Liver (tissue), 3 donors: ENCODE data around the gene COL19A1.

ENCODE experiments used
- FOXA1 ChIP-seq: IDR thresholded peaks from 2 replicates; pipeline ENCODE4 v1.6.1; 2016; ENCODE audit warnings: antibody characterized with exemption
- RAD21 ChIP-seq, 2 donors: IDR thresholded peaks; 2 replicates each; pipeline ENCODE4 v1.6.1; 2016; ENCODE audit warnings: antibody characterized with exemption in 2 of 2, mild to moderate bottlenecking in 2 of 2
- RXRA ChIP-seq, 2 donors: IDR thresholded peaks; 2 replicates each; pipeline ENCODE4 v1.6.1; 2017 to 2018; ENCODE audit warnings: antibody characterized with exemption in 2 of 2, mild to moderate bottlenecking in 1 of 2
- TAF1 ChIP-seq: conservative IDR thresholded peaks from 2 replicates; pipeline ENCODE4 v1.6.1; 2016; ENCODE audit warnings: antibody characterized with exemption, mild to moderate bottlenecking
- YY1 ChIP-seq: IDR thresholded peaks from 2 replicates; pipeline ENCODE4 v1.6.1; 2016; ENCODE audit warnings: antibody characterized with exemption, mild to moderate bottlenecking
- TF ChIP-seq, protein P1 (sequence below): fragments of 150-350 bp; IDR thresholded peaks from 2 replicates; pipeline ENCODE4 v1.5.1; 2017; ENCODE audit warnings: improper control_type of control experiment, low read depth, low read length; ENCODE audit not compliant: missing input control
- TF ChIP-seq, protein P2 (sequence below): IDR thresholded peaks from 2 replicates; pipeline ENCODE4 v1.6.1; 2016; ENCODE audit warnings: antibody characterized with exemption
- TF ChIP-seq, protein P3 (sequence below): IDR thresholded peaks from 2 replicates; pipeline ENCODE4 v1.6.1; 2016; ENCODE audit warnings: antibody characterized with exemption, mild to moderate bottlenecking
- TF ChIP-seq, protein P4 (sequence below): IDR thresholded peaks from 2 replicates; pipeline ENCODE4 v1.6.1; 2016; ENCODE audit warnings: antibody characterized with exemption
- donor health status: healthy.
- donor health status: healthy.

- TF ChIP-seq YY1: no peak
- TF ChIP-seq, protein P1, sequence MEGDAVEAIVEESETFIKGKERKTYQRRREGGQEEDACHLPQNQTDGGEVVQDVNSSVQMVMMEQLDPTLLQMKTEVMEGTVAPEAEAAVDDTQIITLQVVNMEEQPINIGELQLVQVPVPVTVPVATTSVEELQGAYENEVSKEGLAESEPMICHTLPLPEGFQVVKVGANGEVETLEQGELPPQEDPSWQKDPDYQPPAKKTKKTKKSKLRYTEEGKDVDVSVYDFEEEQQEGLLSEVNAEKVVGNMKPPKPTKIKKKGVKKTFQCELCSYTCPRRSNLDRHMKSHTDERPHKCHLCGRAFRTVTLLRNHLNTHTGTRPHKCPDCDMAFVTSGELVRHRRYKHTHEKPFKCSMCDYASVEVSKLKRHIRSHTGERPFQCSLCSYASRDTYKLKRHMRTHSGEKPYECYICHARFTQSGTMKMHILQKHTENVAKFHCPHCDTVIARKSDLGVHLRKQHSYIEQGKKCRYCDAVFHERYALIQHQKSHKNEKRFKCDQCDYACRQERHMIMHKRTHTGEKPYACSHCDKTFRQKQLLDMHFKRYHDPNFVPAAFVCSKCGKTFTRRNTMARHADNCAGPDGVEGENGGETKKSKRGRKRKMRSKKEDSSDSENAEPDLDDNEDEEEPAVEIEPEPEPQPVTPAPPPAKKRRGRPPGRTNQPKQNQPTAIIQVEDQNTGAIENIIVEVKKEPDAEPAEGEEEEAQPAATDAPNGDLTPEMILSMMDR: no peak
- no peak for TF ChIP-seq RAD21 (IDR thresholded peaks at IDR 0.05)
- TF ChIP-seq, protein P2, sequence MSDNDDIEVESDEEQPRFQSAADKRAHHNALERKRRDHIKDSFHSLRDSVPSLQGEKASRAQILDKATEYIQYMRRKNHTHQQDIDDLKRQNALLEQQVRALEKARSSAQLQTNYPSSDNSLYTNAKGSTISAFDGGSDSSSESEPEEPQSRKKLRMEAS: no peak
- no peak for TF ChIP-seq FOXA1
- TF ChIP-seq, protein P3, sequence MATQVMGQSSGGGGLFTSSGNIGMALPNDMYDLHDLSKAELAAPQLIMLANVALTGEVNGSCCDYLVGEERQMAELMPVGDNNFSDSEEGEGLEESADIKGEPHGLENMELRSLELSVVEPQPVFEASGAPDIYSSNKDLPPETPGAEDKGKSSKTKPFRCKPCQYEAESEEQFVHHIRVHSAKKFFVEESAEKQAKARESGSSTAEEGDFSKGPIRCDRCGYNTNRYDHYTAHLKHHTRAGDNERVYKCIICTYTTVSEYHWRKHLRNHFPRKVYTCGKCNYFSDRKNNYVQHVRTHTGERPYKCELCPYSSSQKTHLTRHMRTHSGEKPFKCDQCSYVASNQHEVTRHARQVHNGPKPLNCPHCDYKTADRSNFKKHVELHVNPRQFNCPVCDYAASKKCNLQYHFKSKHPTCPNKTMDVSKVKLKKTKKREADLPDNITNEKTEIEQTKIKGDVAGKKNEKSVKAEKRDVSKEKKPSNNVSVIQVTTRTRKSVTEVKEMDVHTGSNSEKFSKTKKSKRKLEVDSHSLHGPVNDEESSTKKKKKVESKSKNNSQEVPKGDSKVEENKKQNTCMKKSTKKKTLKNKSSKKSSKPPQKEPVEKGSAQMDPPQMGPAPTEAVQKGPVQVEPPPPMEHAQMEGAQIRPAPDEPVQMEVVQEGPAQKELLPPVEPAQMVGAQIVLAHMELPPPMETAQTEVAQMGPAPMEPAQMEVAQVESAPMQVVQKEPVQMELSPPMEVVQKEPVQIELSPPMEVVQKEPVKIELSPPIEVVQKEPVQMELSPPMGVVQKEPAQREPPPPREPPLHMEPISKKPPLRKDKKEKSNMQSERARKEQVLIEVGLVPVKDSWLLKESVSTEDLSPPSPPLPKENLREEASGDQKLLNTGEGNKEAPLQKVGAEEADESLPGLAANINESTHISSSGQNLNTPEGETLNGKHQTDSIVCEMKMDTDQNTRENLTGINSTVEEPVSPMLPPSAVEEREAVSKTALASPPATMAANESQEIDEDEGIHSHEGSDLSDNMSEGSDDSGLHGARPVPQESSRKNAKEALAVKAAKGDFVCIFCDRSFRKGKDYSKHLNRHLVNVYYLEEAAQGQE: no peak
- TF ChIP-seq RXRA (IDR thresholded peaks at IDR 0.05): no peak
- TF ChIP-seq, protein P4, sequence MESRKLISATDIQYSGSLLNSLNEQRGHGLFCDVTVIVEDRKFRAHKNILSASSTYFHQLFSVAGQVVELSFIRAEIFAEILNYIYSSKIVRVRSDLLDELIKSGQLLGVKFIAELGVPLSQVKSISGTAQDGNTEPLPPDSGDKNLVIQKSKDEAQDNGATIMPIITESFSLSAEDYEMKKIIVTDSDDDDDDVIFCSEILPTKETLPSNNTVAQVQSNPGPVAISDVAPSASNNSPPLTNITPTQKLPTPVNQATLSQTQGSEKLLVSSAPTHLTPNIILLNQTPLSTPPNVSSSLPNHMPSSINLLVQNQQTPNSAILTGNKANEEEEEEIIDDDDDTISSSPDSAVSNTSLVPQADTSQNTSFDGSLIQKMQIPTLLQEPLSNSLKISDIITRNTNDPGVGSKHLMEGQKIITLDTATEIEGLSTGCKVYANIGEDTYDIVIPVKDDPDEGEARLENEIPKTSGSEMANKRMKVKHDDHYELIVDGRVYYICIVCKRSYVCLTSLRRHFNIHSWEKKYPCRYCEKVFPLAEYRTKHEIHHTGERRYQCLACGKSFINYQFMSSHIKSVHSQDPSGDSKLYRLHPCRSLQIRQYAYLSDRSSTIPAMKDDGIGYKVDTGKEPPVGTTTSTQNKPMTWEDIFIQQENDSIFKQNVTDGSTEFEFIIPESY: no peak
- no peak for TF ChIP-seq TAF1
Measured at GRCh38 chr6:70008189-70008588, 141.8 kb downstream of the COL19A1 start.
